NCI-H187 (cell line): ENCODE data around the gene FOXO6.
"Not testable (repeated sequence)": the region's sequence is repeated elsewhere in the genome, so short reads cannot be mapped to it uniquely, and the experiment has no call there.

Source experiments
- DNase-seq, 2 experiments: peaks; one replicate each; lab custom pipeline; 2025; lab: John Stamatoyannopoulos, UW

The FOXO6 gene

DNA sequence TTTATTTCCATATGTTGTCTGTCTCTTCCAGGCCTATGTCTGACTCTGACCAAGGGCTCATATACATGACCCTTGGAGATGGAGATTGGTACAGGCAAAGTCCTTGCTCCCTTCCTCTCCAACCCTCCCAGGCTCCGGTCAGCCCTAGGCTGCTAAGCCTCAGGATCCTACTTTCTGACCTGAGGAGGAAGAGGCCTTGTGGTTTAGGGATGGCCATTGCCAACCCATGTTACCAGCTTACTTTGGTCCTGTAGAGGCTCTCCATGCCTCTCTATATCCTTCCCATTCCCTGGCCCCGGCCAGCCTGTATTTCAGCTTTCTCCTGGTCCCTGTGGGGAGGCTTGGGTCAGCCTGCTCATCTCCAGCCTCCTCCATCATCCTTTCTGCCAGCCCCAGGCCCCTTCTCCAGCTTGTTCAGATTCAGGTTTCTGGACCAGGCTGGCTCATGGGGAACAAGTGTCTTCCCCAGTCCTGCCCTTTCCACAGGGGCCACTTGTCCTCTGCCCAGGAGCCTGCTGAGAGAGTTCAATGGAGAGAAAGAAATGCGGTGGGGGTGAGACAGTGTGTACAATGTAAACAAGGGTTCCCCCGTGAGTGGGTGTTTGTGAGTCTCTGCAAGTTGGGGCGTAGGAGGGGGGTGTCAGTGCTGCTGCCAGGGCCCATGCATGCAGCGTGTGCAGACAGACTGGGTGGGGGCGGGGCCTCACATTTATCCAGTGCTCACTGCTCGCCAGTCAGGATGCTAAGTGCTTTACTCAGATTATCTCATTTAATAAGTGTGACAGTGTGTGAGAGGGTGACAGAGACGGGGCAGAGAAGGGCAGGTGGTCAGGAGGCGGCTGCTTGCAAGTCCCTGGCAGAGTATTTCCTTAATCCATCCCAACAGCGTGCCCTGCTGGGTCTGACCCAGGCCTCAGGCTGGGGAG, 31.3 kb upstream of the FOXO6 start:
- DNase-seq, result no peak

DNA sequence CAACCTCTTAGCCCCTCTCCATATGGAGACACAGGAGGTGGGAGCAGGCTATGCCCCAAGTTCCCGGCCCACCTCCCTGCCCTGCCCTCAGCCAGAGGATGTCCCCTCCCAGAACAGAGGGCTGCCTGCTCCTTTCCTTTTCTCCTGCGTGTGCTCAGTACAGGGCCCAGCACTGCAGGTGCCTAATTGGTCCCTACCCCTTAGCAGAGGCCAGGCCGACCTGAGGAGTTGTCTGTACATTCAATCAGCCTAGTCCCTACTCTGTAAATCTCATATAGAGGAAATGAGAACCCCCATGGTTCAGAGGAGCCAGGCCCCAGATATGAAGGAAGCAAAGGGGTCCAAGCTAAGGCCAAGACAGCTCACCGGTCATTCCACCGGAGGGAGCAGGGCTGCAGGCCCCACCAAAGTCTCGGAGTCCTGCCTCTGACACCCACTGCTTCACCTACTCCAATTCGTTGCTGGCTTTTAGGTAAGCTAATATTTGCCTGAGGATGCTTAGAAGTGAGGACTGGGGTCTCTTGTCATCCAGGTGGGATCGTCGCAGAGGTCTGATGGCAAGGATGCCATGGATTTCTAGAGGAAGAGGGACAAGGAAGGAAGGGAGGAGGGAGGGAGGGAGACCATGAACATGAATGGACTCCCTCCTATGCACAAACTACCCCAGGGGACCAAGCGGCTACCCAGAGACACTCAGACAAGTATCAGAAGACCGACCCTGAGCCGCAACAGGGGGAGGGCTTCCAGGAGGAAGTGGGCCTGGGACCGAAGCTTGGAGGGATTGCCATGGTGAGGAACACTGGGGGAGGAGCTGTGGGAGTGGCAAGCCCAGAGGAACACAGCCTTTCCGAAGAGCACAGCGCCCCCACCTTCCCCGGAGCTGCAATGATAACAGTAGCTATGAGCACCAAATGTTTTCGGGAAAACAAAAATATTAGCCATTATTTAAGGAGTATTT, 30.4 kb upstream of the FOXO6 start:
- DNase-seq, result no peak

DNA sequence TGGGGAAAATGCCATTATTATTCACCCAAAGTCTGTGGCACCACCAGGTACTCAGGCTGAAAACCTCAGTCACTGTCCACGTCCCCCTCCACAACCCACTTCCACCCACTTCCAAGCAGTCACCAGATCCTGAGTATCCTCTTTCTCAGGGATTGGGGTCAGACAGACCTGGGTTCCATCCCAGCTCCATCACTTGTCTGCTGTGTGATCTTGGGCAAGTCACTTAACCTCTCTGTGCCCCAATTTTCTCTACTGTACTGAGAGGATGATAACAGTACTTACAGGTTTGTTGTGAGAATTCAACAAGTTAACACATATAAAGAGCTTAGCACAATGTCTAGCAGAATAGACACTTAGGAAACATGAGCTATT, 29.7 kb upstream of the FOXO6 start:
- no peak for DNase-seq

DNA sequence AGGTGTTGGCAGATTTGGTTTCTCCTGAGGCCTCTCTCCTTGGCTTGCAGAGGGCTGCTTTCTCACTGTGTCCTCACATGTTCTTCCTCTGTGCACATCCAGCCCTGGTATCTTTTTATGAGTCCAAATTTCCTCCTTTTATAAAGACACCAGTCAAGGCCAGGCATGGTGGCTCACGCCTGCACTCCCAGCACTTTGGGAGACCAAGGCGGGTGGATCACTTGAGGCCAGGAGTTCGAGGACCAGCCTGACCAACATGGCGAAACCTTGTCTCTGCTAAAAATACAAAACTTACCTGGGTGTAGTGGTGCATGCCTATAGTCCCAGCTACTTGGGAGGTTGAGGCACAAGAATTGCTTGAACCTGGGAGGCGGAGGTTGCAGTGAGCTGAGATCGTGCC, 29.1 kb upstream of the FOXO6 start:
- DNase-seq, result not testable (repeated sequence)

DNA sequence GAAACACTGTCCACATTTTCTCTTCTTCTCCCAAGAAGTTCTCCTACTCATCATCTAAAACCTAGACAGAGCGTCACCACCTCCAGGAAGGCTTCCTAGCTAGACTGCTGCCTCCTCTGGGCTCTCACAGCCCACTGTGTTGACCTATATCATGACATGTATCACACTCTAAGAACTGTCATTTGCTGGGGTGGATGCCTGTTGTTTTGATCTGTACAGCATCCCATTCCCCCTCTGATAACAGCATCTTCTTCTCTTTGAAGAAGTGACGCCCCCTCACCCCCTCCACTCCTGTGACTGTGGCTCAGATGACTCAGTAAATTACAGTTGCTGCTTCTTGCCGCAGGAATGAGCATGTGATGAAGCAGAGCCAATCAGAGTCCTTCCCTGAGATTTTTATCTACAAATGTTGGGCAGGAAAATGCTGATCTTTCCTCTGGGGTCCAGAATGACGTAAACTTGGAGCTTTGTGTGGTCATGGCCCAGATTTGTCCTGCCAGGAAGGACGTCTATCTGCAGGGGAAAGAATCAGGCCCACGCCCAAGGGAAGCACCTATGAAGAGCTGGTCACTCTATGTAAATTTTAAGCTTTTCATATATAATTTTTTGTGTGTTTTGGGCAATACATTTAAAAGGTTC, 28.0 kb upstream of the FOXO6 start:
- no peak for DNase-seq

DNA sequence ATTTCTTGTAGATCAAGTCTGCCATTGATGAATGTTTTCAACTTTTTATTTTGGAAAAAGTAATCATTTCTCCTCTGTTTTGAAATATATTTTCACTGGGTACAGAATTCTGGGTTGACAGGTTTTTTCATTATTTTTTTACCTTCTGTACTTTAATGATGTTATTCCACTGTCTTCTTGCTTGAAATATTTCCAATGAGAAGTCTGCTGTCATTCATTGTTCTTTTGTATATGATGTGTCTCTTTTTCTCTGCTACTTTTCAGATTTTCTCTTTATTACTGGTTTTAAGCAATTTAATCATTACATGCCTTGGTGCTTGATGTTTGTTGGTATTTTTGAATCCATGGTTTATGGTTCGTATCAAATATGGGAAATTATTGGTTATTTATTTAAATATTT, 22.4 kb upstream of the FOXO6 start:
- no peak for DNase-seq

DNA sequence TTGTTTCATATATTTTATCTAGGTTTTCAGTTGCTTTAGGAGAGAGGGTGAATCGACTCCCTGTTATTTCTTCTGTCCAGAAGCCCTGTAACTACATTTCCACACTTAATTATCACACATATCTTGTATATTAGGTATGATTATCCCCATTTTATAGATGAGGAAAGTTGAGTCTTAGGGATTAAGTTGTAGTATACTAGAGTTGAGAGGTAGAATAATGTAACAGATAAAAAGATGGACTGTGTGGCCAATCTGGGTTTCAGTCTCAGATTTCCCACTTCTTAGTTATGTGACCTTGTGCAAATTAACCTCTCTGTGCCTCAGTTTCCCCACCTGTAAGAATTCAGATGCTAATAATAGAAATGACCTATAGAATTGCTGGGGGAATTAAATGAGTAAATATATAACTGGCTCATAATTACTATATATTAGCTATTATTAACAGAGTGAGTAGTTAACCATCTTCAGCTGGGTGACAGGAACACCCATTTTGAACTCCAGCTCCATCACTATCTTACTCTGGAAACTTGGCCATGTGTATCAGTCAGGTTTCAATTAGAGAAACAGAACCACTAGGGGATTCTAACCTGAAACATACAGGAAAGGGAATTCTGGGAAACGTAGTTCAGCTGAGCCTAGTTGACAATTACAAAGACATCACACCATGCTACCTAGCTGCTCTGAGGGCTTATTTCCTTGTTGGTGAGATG, 20.4 kb upstream of the FOXO6 start:
- DNase-seq, result no peak

DNA sequence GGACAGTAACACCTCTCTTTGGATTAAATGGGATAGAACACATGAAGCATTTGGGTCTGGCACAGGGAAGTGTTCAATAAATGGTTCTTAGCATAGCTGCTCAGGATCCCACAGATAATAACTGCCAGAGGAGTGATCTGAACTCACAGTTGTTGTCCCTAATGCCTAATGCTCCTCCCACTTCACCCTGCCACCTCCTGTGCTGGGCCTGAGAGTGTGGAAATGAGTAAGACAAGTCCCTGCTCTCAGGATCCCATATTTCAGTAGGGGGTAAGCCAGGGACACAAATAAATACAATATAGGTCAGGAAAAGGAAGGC, 19.9 kb upstream of the FOXO6 start:
- DNase-seq, result no peak

DNA sequence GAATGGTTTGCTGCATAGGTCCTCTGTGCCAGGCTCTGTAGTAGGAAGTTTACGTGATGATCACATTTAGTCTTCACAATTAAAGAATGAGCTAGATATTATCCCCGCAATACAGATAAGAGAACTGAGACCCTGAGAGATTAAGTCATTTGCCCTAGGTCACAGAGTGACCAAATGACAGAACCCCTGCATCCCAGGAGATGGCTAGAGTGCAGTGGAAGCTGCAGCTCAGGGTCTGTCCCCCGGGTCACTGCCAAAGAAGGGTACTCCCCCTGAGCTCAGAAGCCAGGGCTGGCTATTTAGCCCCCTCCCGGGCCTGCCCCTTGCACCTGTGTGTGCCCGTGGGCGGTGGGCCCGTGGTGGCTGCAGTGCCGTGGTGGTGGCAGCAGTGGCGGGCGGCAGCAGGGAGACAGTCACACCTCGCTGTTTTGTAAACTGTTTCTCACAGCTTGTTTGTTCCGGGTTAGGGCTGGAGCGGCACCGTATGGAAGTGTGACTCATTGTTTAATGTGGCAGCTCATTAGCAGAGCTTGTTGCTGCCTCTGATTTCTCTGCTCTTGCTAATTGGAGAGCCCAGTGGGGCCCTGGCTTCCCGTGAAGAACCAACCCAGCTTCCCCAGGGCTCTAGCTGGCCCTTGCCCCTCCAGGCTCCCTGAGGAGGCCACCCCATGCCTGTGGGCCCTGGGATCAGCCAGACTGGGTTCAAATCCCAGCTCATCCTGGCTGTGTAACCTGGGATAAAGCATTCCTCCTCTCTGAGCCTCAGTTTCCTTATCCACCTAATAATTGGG, 19.3 kb upstream of the FOXO6 start:
- no peak for DNase-seq

DNA sequence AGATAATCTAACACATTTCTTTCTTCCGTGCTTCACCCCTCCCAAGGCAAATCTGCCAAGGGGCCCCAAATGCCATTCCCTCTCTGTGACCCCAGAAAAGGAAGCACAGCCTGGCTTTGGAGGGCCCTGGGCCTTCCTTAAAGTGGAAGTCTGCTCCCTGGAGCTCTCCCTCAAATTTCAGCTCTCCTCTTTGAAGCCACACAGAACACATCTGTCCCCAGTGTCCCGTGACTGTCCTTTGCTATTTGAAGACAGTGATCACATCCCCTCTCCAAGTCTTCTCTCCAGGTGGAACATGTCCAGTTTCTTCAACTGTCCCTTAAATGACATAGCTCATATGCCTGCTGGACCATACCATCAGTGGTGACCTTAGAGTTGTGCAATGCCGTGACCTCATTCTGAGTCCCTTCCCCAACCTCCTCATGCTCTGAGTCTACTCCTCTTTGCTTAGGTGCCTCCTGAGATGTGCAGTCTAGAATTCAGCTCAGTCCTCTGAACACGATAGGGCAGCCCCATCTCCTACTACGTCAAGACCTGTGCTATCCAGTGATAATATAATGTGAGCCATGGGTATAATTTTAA, 18.4 kb upstream of the FOXO6 start:
- no peak for DNase-seq

DNA sequence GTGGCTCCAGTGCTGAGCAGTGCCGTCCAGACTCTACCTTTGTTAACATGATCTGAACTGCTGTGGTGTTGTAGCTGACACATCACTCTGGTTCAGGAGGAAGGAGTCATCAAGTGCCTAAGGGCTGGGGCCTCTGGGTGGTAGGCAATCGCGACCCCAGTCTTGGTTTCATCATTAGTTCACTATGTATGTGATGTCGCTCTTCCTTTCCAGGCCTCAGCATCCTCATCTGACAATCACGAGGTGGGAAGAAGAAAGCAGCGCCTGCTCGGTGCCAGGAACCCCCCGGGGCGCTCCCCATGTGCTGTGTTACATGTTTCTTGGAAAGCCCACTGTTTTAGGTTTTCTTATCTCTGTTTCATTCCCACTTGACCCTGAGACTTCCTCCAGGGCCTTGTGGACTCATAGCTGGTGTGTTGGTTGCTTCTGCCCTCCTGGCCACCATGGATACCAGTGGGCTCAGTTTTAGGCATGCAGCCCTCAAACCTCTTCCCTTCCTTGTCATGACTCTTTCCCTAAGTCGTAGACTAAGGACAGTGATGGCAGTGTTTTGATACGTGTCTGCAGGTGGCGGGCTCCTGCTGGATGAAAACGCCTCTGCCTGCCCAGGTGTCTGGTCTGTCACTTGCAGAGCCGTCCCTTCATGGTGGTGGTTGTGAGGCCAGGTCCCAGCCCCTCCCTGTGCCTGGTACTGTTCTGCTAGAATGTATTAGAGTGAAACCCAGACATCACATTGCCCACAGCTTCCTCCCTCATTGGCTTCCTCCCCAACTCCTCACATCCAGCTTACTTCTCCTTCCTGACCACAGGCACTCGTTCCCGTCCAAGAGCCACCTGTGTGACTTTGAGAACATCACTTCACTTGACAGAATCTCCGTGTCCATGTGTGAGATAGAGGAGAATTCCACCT, 17.2 kb upstream of the FOXO6 start:
- DNase-seq, result no peak

DNA sequence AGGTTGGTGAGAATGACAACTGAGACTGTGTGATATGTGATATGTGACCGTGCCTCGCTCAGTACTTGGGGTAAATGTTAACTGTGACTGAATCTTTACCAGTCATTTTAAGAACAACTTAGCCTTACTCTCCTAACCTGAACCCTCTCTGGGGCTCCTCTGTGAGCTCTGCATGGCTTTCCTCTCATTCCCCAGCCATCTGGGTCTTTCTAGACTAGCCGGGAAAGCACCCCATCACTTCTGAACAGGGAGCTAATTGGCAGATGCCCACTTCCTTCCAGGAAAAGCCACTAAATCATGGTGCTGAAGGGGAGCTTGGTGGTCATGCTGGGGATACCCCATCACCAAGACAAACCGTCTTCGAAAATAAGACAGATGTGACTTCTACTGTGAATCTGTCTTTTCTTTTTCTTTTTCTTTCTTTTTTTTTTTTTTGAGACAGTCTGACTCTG, 16.5 kb upstream of the FOXO6 start:
- no peak for DNase-seq

DNA sequence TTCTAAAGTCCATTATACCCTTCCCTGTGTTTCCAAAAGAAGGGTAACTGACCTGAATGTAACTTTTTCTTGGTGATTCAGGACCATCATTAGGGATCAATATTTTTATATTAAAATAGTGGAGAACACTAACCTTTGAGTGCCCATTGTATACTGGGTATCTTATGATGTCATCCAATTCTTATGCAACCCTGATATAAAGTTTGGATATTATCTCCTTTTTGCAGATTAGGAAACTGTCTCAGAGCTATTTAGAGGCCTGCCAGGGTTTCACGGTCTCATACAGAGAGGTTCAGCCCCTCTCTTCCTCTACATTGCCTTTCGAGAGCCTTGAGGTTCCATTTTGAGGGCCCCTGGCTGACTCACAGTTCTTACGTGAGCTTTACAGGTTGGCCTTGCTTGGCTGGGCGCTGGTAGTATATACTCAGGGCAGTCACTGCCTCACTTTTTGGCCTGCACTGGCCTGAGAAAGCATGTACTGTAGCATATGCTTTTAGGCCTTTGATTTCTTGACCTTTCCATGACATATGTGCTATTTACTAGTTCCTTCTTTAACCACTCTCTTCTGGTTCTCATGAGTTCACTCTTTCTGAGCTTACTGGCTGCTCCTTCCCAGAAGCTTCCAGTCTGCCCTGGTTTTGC, 15.7 kb upstream of the FOXO6 start:
- DNase-seq, result no peak

DNA sequence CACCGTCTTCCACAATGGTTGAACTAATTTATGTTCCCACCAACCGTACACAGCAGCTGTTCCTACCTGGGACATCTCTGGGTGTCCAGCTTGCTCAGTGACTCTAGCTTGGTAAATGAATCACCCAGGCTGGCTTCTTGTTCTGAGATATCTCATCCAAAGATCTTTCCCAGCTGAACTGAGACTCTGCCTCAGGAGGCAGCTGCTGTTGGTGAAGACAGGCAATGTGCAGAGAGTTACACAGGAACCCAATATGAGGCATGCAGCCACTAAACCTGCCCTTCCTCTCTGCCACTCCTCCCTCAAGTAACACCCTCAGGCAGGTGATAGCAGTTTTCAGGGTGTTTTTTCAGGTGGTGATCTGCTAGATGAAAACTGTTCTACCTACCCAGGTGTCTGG, 14.0 kb upstream of the FOXO6 start:
- DNase-seq, result no peak

DNA sequence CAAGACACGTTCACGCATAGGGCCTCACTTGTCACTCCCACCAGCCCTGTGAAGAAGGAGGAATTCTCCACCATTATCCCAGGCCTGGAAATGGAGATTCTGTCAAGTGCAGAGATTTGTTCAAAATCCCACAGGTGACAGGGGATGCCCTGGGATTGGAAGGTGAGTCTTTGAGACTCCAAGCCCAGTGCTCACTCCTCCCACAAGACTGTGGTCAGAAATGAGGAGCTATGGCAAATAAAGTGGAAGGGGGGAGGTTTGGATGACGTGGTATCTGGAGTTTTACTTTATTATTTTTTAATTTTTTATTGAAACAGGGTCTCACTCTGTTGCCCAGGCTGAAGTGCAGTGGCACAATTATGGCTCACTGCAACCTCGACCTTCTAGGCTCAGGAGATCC, 12.8 kb upstream of the FOXO6 start:
- DNase-seq, result no peak

DNA sequence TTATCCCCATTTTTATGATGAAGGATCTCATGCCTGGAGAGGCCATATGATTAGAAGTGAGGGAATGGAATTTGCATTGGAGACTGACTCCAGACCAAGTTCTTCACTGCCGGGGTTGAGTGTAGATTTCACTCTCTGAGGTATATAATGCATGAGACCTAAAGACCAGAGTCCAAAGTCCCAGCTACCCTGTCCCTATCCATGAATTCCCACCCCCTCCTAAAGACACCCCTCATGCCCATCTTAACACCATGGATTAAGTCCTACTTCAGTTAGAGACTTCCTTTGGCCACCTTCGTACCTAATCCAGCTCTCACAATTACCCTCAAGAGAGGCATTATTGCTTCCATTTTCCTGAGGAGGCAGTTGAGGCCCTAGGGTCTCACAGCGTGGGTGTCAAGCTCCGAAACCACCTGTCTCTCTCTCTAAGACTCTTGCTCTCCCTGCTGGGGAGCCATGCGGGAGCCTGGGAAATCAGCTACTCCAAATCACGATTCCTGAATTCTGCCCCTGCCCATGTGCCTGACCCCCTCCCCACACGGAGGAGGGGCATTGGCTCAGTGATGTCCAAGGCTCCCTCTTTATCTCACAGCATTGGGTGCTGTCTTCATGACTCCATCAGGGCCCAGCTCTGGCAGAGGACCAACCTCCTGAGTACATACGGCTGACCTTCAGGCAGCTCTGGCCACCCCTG, 11.7 kb upstream of the FOXO6 start:
- no peak for DNase-seq

DNA sequence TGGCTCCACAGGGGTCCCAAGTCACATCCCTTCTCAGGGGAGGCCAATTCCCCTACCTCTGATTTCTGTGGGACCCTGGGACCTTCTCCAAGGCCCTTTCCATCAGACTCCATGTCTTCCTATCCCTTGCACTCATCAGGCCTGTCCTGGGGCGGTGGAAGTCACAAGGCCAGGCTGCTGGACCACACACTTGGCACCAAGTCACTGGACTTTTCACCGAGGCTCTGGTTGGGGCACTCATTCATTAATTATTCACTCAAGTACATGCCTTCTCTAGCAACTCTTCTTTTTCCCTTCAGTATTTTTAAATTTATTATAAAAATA, 11.2 kb upstream of the FOXO6 start:
- no peak for DNase-seq

DNA sequence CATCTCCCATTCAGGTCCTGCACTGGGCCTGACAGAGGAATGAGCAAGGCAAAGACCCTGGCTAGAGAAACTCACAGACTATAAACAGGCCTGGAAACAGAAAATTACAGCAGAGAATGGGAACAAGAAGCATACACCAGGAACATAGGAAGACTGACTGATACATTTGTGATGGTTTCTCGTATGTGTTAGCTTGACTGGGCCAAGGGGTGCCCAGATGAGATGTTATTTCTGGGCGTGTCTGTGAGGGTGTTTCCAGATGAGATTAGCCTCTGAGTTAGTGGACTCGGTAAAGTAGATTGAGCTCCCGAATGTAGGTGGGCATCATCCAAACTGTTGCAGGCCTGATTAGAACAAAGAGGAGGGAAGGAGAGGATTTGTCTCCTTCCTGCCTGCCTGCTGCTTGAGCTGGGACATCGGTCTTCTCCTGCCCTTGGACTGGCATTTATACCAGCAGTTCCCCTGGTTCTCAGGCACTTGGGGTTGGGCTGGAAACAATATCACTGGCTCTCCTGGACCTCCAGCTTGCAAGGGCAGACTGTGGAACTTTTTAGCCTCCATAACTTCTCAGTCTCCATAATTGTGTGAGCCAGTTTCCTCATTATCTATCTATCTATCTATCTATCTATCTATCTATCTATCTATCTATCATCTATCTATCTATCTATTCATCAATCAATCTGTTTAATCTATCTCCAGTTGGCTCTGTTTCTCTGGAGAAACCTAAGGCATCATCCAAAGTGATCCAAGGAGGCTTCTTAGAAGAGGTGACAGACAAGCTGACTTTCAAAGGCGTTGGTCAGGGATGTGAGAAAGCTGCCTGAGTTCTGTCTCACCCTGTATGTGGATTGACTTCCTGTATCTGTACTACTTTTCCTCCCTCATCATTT, 9.7 kb upstream of the FOXO6 start:
- no peak for DNase-seq
